Lower lobe of right lung (tissue), 2 donors: ENCODE results near the gene NSUN6. TPM values are rescaled to one million over a fixed set of nuclear protein-coding genes. Genes with fewer than 3 reads are reported as not detected.
A peak's percentile ranks its signal among the peaks of the same experiment; 100 is the strongest.

Source experiments
- ATAC-seq, 2 donors: fragments of 200-7000 bp; cut with Tn5 transposase; one replicate each; pipeline ENCODE4 v1.9.1; 2020 to 2022; ENCODE audit warnings: mild to moderate bottlenecking in 2 of 2, moderate library complexity in 2 of 2
- DNase-seq: peaks from one replicate; pipeline ENCODE4 v3.0.0-alpha.2; 2020
- H3K27ac ChIP-seq: fragments of 200-600 bp; one replicate; pipeline ENCODE4 v1.8.0; 2022
- H3K27me3 ChIP-seq: fragments of 200-600 bp; one replicate; pipeline ENCODE4 v1.8.0; 2022; ENCODE audit warnings: low read depth
- H3K36me3 ChIP-seq: fragments of 200-600 bp; one replicate; pipeline ENCODE4 v1.8.0; 2022; ENCODE audit warnings: mild to moderate bottlenecking
- H3K4me1 ChIP-seq: fragments of 200-600 bp; one replicate; pipeline ENCODE4 v1.8.0; 2022
- H3K4me3 ChIP-seq: fragments of 200-600 bp; one replicate; pipeline ENCODE4 v1.8.0; 2022; ENCODE audit warnings: mild to moderate bottlenecking
- H3K9me3 ChIP-seq: fragments of 200-600 bp; one replicate; pipeline ENCODE4 v1.8.0; 2022
- CTCF ChIP-seq: fragments of 200-600 bp; IDR thresholded peaks from one replicate; pipeline ENCODE4 v1.8.0; 2022; ENCODE audit warnings: antibody characterized with exemption, mild to moderate bottlenecking
- intact Hi-C: fragments of 100-400 bp; cut with DNase I; formaldehyde crosslinking; loops from one replicate; pipeline ENCODE4 v1.11.0; 2022
- total RNA-seq: library from RNA; stranded (reverse); fragmentation: NEBNext Ultra II Directional; extraction: Animal tissue kit (Norgen Biotek cat#: 25700); gene quantifications from one replicate; pipeline ENCODE4 v1.2.1, GENCODE V29; 2021
- donor health status: DM: no; HTN: yes; CAD: no; lungs with severe emphysema.

NSUN6 gene
- total RNA-seq, 1 donor from 2014 or later, result 13.1 TPM

GRCh38 chr10:18665815-18666558 lies 14.6 kb upstream of the NSUN6 start:
- DNase-seq, result no peak
- intact Hi-C loops, result no loop called here

GRCh38 chr10:18664841-18665478 lies 13.6 kb upstream of the NSUN6 start:
- no peak for TF ChIP-seq CTCF
- H3K4me3 ChIP-seq, result no peak overlapping the region
- ATAC-seq (no peak), DNase-seq (no peak)
- peaks cover 19% of the 10 kb centered on the region for H3K36me3 ChIP-seq
- no peaks in the 10 kb centered on the region for H3K9me3 ChIP-seq
- H3K4me1 ChIP-seq, result peaks cover 32% of the 10 kb centered on the region
- intact Hi-C loops, result no loop called here
- H3K27me3 ChIP-seq, result no peaks in the 10 kb centered on the region
- no peak overlapping the region for H3K27ac ChIP-seq

More at GRCh38 chr10:18665815-18666558, 14.6 kb upstream of the NSUN6 start:
- no peaks in the 10 kb centered on the region for H3K9me3 ChIP-seq
- H3K36me3 ChIP-seq, result peaks cover 29% of the 10 kb centered on the region
- H3K27me3 ChIP-seq, result no peaks in the 10 kb centered on the region
- no peak for ATAC-seq
- TF ChIP-seq CTCF, result no peak
- no peak overlapping the region for H3K27ac ChIP-seq
- peaks cover 24% of the 10 kb centered on the region for H3K4me1 ChIP-seq
- H3K4me3 ChIP-seq, result no peak overlapping the region

- Histone ChIP-seq H3K36me3 (no peaks in the 10 kb centered on the region), H3K4me3 (peak overlapping the region; percentile 97), H3K9me3 (no peaks in the 10 kb centered on the region), H3K27me3 (no peaks in the 10 kb centered on the region), H3K4me1 (peaks cover 34% of the 10 kb centered on the region), H3K27ac (peak overlapping the region; percentile 97)
- DNase-seq (no peak), ATAC-seq (no peak)
- TF ChIP-seq CTCF, result no peak
- intact Hi-C loops, result no loop called here
Observed at GRCh38 chr10:18660816-18661431, 9.5 kb upstream of the NSUN6 start.

GRCh38 chr10:18659819-18660535 lies 8.6 kb upstream of the NSUN6 start:
- Histone ChIP-seq H3K27ac (peak overlapping the region; percentile 97), H3K4me1 (peaks cover 29% of the 10 kb centered on the region), H3K4me3 (peak overlapping the region; percentile 97), H3K27me3 (no peaks in the 10 kb centered on the region), H3K9me3 (no peaks in the 10 kb centered on the region), H3K36me3 (no peaks in the 10 kb centered on the region)
- intact Hi-C loops, result no loop called here
- ATAC-seq, result peak; percentile 1 to 32
- TF ChIP-seq CTCF, result no peak
- no peak for DNase-seq

- H3K4me1 ChIP-seq, result peaks cover 29% of the 10 kb centered on the region
- H3K27me3 ChIP-seq, result no peaks in the 10 kb centered on the region
- DNase-seq, result peak; percentile 98
- ATAC-seq, result peak; percentile 99
- no peaks in the 10 kb centered on the region for H3K9me3 ChIP-seq
- intact Hi-C loops, result no loop called here
- peak within 1 kb of the TSS; percentile 97 for H3K27ac ChIP-seq
- no peak for TF ChIP-seq CTCF
- no peaks in the 10 kb centered on the region for H3K36me3 ChIP-seq
- peak within 1 kb of the TSS; percentile 97 for H3K4me3 ChIP-seq
Observed at GRCh38 chr10:18659125-18659818, 7.9 kb upstream of the NSUN6 start, which contains the start of gene ARL5B. TSS of gene ARL5B (plus strand) at chr10:18659431. CDS start at chr10:18659638, 207 bp downstream.
